ENCODE measurements around the gene ZNF423. TPM values are rescaled to one million over a fixed set of nuclear protein-coding genes. Genes with fewer than 3 reads are reported as not detected.

ZNF423 gene
- total RNA-seq, 3 donors from 2014 or later (not counting 1 experiment from before 2014, with no cell fraction given) = not detected

DNA sequence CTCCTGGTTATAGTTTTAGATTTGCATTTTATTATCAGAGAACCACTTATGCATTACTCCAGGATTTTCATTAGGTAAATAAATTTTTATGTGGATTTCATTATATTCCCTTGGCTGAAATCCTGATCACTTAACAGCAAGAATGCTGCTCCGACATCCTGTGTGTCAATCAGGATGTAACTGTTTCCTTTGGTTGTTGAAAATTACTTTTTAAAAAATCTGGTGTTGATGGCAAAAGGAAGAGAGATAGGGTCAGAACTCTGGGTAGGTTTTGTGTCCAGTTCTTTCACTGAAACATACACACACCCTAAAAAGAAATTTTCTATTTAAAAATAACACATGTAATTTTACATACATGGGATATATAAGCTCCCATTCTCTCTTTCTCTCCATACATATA, 30.9 kb downstream of the ZNF423 start:
- intact Hi-C loops (cut with micrococcal nuclease) = no loop called here
- no peaks in the 10 kb centered on the region for H3K4me1 ChIP-seq (ENCODE audit: control insufficient read depth, insufficient read depth, low read length)
- 40% methylated on average over 1 of the region's 1 CpG for WGBS (ENCODE audit: insufficient coverage)
- no peak overlapping the region for H3K4me3 ChIP-seq (ENCODE audit: low read length)
- no peaks in the 10 kb centered on the region for H3K36me3 ChIP-seq (ENCODE audit: control insufficient read depth, insufficient read depth, low read length)
- Mint-ChIP-seq H3K27ac (no peak overlapping the region), H3K36me3 (no peaks in the 10 kb centered on the region), H3K27me3 (ENCODE audit: low read depth in 2 of 2) (peaks cover 3 to 24% of the 10 kb centered on the region in 2 donors), H3K4me3 (no peak overlapping the region), H3K4me1 (no peaks in the 10 kb centered on the region), H3K9me3 (no peaks in the 10 kb centered on the region)
- TF ChIP-seq CTCF (IDR thresholded peaks at IDR 0.05) = no peak
- H3K27me3 ChIP-seq (ENCODE audit: control insufficient read depth, insufficient read depth, low read length) = no peaks in the 10 kb centered on the region
- no peaks in the 10 kb centered on the region for H3K9me3 ChIP-seq (ENCODE audit: control insufficient read depth, insufficient read depth, low read length)
- DNase-seq (no peak), ATAC-seq (no peak)
- no peak overlapping the region for H3K27ac ChIP-seq (ENCODE audit: low read length)

DNA sequence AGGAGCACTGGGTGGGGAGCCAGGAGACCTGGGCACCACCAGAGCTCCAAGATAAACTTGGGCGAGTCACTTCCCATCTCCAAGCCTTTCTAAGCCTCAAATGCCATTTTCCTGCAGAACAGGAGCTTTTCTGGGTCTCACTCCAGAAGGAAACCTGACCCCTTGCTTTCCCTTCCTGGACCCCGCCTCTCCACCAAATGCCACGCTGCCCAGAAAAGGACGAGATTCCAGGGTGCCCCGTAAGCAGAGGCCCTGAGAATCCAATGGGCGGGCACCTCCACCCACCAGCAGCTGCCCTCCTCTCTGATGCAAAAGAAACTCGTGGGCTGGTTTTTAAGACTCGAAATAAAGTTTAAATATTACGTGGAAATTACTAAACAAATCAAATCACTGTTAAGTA, 31.3 kb downstream of the ZNF423 start:
- Mint-ChIP-seq H3K27me3 (ENCODE audit: low read depth in 2 of 2) (peaks cover 3 to 24% of the 10 kb centered on the region in 2 donors), H3K9me3 (no peaks in the 10 kb centered on the region), H3K4me3 (no peak overlapping the region), H3K36me3 (no peaks in the 10 kb centered on the region), H3K27ac (no peak overlapping the region), H3K4me1 (no peaks in the 10 kb centered on the region)
- 79% methylated on average over 7 of the region's 9 CpGs for WGBS (ENCODE audit: insufficient coverage)
- no peak for DNase-seq
- no peaks in the 10 kb centered on the region for H3K36me3 ChIP-seq (ENCODE audit: control insufficient read depth, insufficient read depth, low read length)
- no peak overlapping the region for H3K27ac ChIP-seq (ENCODE audit: low read length)
- no peak overlapping the region for H3K4me3 ChIP-seq (ENCODE audit: low read length)
- no peaks in the 10 kb centered on the region for H3K9me3 ChIP-seq (ENCODE audit: control insufficient read depth, insufficient read depth, low read length)
- no peaks in the 10 kb centered on the region for H3K27me3 ChIP-seq (ENCODE audit: control insufficient read depth, insufficient read depth, low read length)
- H3K4me1 ChIP-seq (ENCODE audit: control insufficient read depth, insufficient read depth, low read length) = no peaks in the 10 kb centered on the region
- TF ChIP-seq CTCF (IDR thresholded peaks at IDR 0.05) = no peak
- ATAC-seq = no peak
- intact Hi-C loops (cut with micrococcal nuclease) = no loop called here

DNA sequence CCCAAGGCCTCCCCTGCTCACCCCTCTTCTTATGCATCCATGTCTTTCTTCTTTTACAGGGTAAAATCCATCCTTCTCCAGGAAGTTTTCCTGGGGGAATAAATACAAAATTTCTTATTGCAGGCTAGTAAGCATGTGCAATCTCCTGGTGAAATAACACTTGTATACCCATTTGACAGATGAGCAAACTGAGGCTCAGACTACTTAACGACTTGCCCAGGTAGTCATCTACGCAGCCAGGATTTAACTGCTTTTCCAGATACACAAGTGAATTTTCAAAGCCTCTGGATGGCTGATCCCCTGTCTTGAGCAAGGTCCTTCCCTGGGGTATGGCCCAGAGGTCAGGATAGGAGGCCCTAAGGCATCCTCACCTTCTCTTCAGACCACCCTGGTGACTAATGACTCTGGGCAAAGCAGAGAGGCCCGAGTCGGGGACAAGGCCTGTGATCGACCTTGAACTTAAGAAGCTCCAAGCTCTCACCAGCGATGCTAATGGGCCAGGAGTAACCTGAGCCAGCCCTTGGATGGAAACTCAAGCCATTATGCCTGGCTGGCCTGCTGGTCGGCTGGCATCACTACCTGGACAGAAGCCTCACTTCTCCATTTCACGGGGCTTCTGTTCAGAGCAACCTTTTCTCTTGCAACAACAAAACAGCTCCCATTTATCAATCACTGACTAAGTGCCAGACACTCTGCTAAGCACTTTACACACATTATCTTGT, 33.1 kb downstream of the ZNF423 start:
- DNase-seq (no peak), ATAC-seq (no peak)
- no peaks in the 10 kb centered on the region for H3K36me3 ChIP-seq (ENCODE audit: control insufficient read depth, insufficient read depth, low read length)
- Mint-ChIP-seq H3K4me3 (no peak overlapping the region), H3K9me3 (no peaks in the 10 kb centered on the region), H3K27ac (no peak overlapping the region), H3K36me3 (no peaks in the 10 kb centered on the region), H3K4me1 (no peaks in the 10 kb centered on the region), H3K27me3 (ENCODE audit: low read depth in 2 of 2) (peaks cover 3 to 18% of the 10 kb centered on the region in 2 donors)
- no peaks in the 10 kb centered on the region for H3K27me3 ChIP-seq (ENCODE audit: control insufficient read depth, insufficient read depth, low read length)
- H3K4me1 ChIP-seq (ENCODE audit: control insufficient read depth, insufficient read depth, low read length) = no peaks in the 10 kb centered on the region
- intact Hi-C loops (cut with micrococcal nuclease) = no loop called here
- 85% methylated on average over 8 of the region's 8 CpGs for WGBS (ENCODE audit: insufficient coverage)
- H3K4me3 ChIP-seq (ENCODE audit: low read length) = no peak overlapping the region
- no peaks in the 10 kb centered on the region for H3K9me3 ChIP-seq (ENCODE audit: control insufficient read depth, insufficient read depth, low read length)
- no peak for TF ChIP-seq CTCF (IDR thresholded peaks at IDR 0.05)
- no peak overlapping the region for H3K27ac ChIP-seq (ENCODE audit: low read length)
